D341Med (cell line): Measurements from ENCODE around the gene SWAP70.
A peak's percentile ranks its signal among the peaks of the same experiment; 100 is the strongest.
"Not testable (repeated sequence)": the region's sequence is repeated elsewhere in the genome, so short reads cannot be mapped to it uniquely, and the experiment has no call there.

Experiments used
- DNase-seq: peaks from one replicate; pipeline ENCODE4 v3.0.0; 2012; ENCODE audit warnings: low spot score

Gene SWAP70

GRCh38 chr11:9663699-9664275 is at the start of gene SWAP70:
Gene SWAP70, plus strand, starts transcription at chr11:9664077. Its CDS starts 103 bp downstream, at chr11:9664180.
- DNase-seq: peak; percentile 93

- DNase-seq: no peak
Observed at GRCh38 chr11:9615031-9615451, 48.8 kb upstream of the SWAP70 start.

- no peak for DNase-seq
Observed at GRCh38 chr11:9616042-9616675, 47.7 kb upstream of the SWAP70 start.

- DNase-seq: no peak
Observed at GRCh38 chr11:9616858-9617257, 47.0 kb upstream of the SWAP70 start.

- no peak for DNase-seq
Observed at GRCh38 chr11:9617940-9618339, 45.9 kb upstream of the SWAP70 start.

- no peak for DNase-seq
Observed at GRCh38 chr11:9619004-9619403, 44.9 kb upstream of the SWAP70 start.

- no peak for DNase-seq
Observed at GRCh38 chr11:9619971-9620370, 43.9 kb upstream of the SWAP70 start.

GRCh38 chr11:9622353-9622752 is 41.5 kb upstream of the SWAP70 start:
- not testable (repeated sequence) for DNase-seq

GRCh38 chr11:9623053-9623452 is 40.8 kb upstream of the SWAP70 start:
- not testable (repeated sequence) for DNase-seq

GRCh38 chr11:9624448-9624847 is 39.4 kb upstream of the SWAP70 start:
- no peak for DNase-seq

- DNase-seq: no peak
Observed at GRCh38 chr11:9625162-9625561, 38.7 kb upstream of the SWAP70 start.

GRCh38 chr11:9625728-9626127 is 38.1 kb upstream of the SWAP70 start:
- DNase-seq: no peak

- DNase-seq: peak; percentile 56
Observed at GRCh38 chr11:9626496-9627394, 37.1 kb upstream of the SWAP70 start.

GRCh38 chr11:9629064-9629463 is 34.8 kb upstream of the SWAP70 start:
- no peak for DNase-seq

- no peak for DNase-seq
Observed at GRCh38 chr11:9633679-9634078, 30.2 kb upstream of the SWAP70 start.

- DNase-seq: no peak
Observed at GRCh38 chr11:9636691-9637090, 27.2 kb upstream of the SWAP70 start.

- DNase-seq: no peak
Observed at GRCh38 chr11:9639099-9639498, 24.8 kb upstream of the SWAP70 start.

- no peak for DNase-seq
Observed at GRCh38 chr11:9639985-9640384, 23.9 kb upstream of the SWAP70 start.

- DNase-seq: no peak
Observed at GRCh38 chr11:9642894-9643293, 21.0 kb upstream of the SWAP70 start.

- no peak for DNase-seq
Observed at GRCh38 chr11:9643751-9644150, 20.1 kb upstream of the SWAP70 start.

GRCh38 chr11:9645881-9646280 is 18.0 kb upstream of the SWAP70 start:
- no peak for DNase-seq

GRCh38 chr11:9646324-9646723 is 17.6 kb upstream of the SWAP70 start:
- DNase-seq: no peak

GRCh38 chr11:9651481-9651880 is 12.4 kb upstream of the SWAP70 start:
- DNase-seq: no peak
